Astrocyte of the cerebellum (primary cell): Measurements from ENCODE around the gene ZNF662.

Source experiments
- DNase-seq: peaks from one replicate; pipeline ENCODE4 v3.0.0-alpha.2; 2011; ENCODE audit warnings: low read depth
- H3K4me3 ChIP-seq: 2 replicates; pipeline ENCODE4 v1.5.1; 2011; ENCODE audit warnings: mild to moderate bottlenecking, low read depth, low read length, moderate library complexity
- CTCF ChIP-seq: IDR thresholded peaks from 2 replicates; pipeline ENCODE4 v1.5.1; 2012; ENCODE audit warnings: low read length, low read depth, moderate library complexity, mild to moderate bottlenecking; ENCODE audit errors: missing control alignments
- in situ Hi-C: cut with HindIII; loops from 2 replicates; pipeline ENCODE4 v1.10.0; 2017; ENCODE audit warnings: low sequenced_read_pairs

ZNF662 gene

GRCh38 chr3:42886294-42886822 is 19.6 kb upstream of the ZNF662 start:
- DNase-seq, result no peak
- in situ Hi-C loops, result no loop called here
- no peak overlapping the region for H3K4me3 ChIP-seq
- no peak for TF ChIP-seq CTCF

- H3K4me3 ChIP-seq, result no peak overlapping the region
- no peak for DNase-seq
- no peak for TF ChIP-seq CTCF
- in situ Hi-C loops, result no loop called here
These were observed 18.9 kb upstream of the ZNF662 start for GRCh38 chr3:42887084-42887483.

GRCh38 chr3:42891042-42891441 is 14.9 kb upstream of the ZNF662 start:
- in situ Hi-C loops, result no loop called here
- DNase-seq, result no peak
- no peak for TF ChIP-seq CTCF
- H3K4me3 ChIP-seq, result no peak overlapping the region

GRCh38 chr3:42892169-42892568 is 13.8 kb upstream of the ZNF662 start:
- H3K4me3 ChIP-seq, result no peak overlapping the region
- no peak for DNase-seq
- TF ChIP-seq CTCF, result no peak
- in situ Hi-C loops, result no loop called here

- no peak for DNase-seq
- TF ChIP-seq CTCF, result no peak
- no peak overlapping the region for H3K4me3 ChIP-seq
- in situ Hi-C loops, result no loop called here
These were observed 13.1 kb upstream of the ZNF662 start for GRCh38 chr3:42892807-42893206.

- in situ Hi-C loops, result no loop called here
- H3K4me3 ChIP-seq, result no peak overlapping the region
- TF ChIP-seq CTCF, result no peak
- DNase-seq, result no peak
These were observed 11.0 kb upstream of the ZNF662 start for GRCh38 chr3:42894698-42895579.
